GM23338 (cell line): ENCODE measurements around the gene ST8SIA1. TPM values are rescaled to one million over a fixed set of nuclear protein-coding genes. Genes with fewer than 3 reads are reported as not detected.

Experiments
- ATAC-seq: fragments of 200-7000 bp; cut with Tn5 transposase; 3 replicates; pipeline ENCODE4 v1.9.1; 2020
- DNase-seq: peaks from one replicate; pipeline ENCODE4 v3.0.0-alpha.2; 2015; ENCODE audit warnings: low spot score
- H2AFZ ChIP-seq: fragments of 200-600 bp; sonication (generic); 2 replicates; pipeline ENCODE4 v1.8.0; 2016; ENCODE audit warnings: antibody characterized with exemption, mild to moderate bottlenecking, moderate library complexity
- H3F3A ChIP-seq: fragments of 200-600 bp; sonication (generic); replicated peaks from 2 replicates; pipeline ENCODE4 v1.8.0; 2017; ENCODE audit warnings: antibody characterized with exemption, mixed run types, low read depth
- H3K27ac ChIP-seq: fragments of 200-600 bp; sonication (generic); 2 replicates; pipeline ENCODE4 v1.6.1; 2016; ENCODE audit warnings: low read depth
- H3K27me3 ChIP-seq: fragments of 200-600 bp; sonication (generic); 2 replicates; pipeline ENCODE4 v1.8.0; 2016; ENCODE audit warnings: mild to moderate bottlenecking, mixed run types, moderate library complexity; ENCODE audit not compliant: insufficient read depth
- H3K36me3 ChIP-seq: fragments of 200-600 bp; sonication (generic); 2 replicates; pipeline ENCODE4 v1.8.0; 2016; ENCODE audit warnings: mild to moderate bottlenecking; ENCODE audit not compliant: insufficient read depth
- H3K4me1 ChIP-seq: fragments of 200-600 bp; sonication (generic); 2 replicates; pipeline ENCODE4 v1.8.0; 2016; ENCODE audit warnings: mild to moderate bottlenecking, moderate library complexity; ENCODE audit not compliant: insufficient read depth
- H3K4me2 ChIP-seq: fragments of 200-600 bp; sonication (generic); 2 replicates; pipeline ENCODE4 v1.7.1; 2017; ENCODE audit warnings: mixed run types
- H3K4me3 ChIP-seq: fragments of 200-600 bp; sonication (generic); 2 replicates; pipeline ENCODE4 v1.6.1; 2016; ENCODE audit warnings: mixed run types
- H3K79me2 ChIP-seq: fragments of 200-600 bp; sonication (generic); replicated peaks from 2 replicates; pipeline ENCODE4 v1.8.0; 2017; ENCODE audit warnings: mild to moderate bottlenecking; ENCODE audit not compliant: insufficient read depth
- H3K9me2 ChIP-seq: fragments of 200-600 bp; sonication (generic); 2 replicates; pipeline ENCODE4 v1.8.0; 2017; ENCODE audit not compliant: insufficient read depth
- H4K20me1 ChIP-seq: fragments of 200-600 bp; sonication (generic); replicated peaks from 2 replicates; pipeline ENCODE4 v1.8.0; 2017; ENCODE audit warnings: mild to moderate bottlenecking; ENCODE audit not compliant: insufficient read depth
- H3K27ac Mint-ChIP-seq: 2 replicates; pipeline ENCODE4 v1.8.0; 2020; ENCODE audit warnings: inconsistent platforms, mild to moderate bottlenecking, moderate library complexity, mixed read lengths
- H3K27me3 Mint-ChIP-seq: 3 replicates; pipeline ENCODE4 v1.8.0; 2022; ENCODE audit warnings: low read depth, mild to moderate bottlenecking, moderate library complexity, mixed read lengths, inconsistent platforms; ENCODE audit not compliant: insufficient read depth, poor library complexity
- H3K36me3 Mint-ChIP-seq: 3 replicates; pipeline ENCODE4 v1.8.0; 2021; ENCODE audit warnings: low read depth, mild to moderate bottlenecking, inconsistent platforms, moderate library complexity, mixed read lengths
- H3K4me1 Mint-ChIP-seq: 3 replicates; pipeline ENCODE4 v1.8.0; 2020; ENCODE audit warnings: mild to moderate bottlenecking, inconsistent platforms, mixed read lengths
- H3K4me3 Mint-ChIP-seq: 3 replicates; pipeline ENCODE4 v1.8.0; 2021; ENCODE audit warnings: moderate library complexity, mild to moderate bottlenecking, inconsistent platforms, mixed read lengths
- H3K9me3 Mint-ChIP-seq: 3 replicates; pipeline ENCODE4 v1.8.0; 2020; ENCODE audit warnings: moderate library complexity, mild to moderate bottlenecking, inconsistent platforms, mixed read lengths
- CREB1 ChIP-seq: fragments of 250-450 bp; sonication (Bioruptor Pico); IDR thresholded peaks from 2 replicates; pipeline ENCODE4 v1.5.0; 2020; ENCODE audit warnings: low read depth, mild to moderate bottlenecking, moderate library complexity
- CTCF ChIP-seq, 2 experiments: fragments of 200-600 bp in 1 of 2; sonication (generic) in 1 of 2; conservative IDR thresholded peaks; 2 replicates each; pipeline versions ENCODE4 v1.5.1 to v1.6.1; 2016 to 2017; ENCODE audit warnings: antibody characterized with exemption in 2 of 2, low read depth in 2 of 2, mild to moderate bottlenecking in 2 of 2, moderate library complexity in 1 of 2
- ETS1 ChIP-seq: IDR thresholded peaks from 2 replicates; pipeline ENCODE4 v1.6.1; 2016; ENCODE audit warnings: antibody characterized with exemption
- EZH2 ChIP-seq: fragments of 200-600 bp; sonication (generic); IDR thresholded peaks from one replicate; pipeline ENCODE4 v1.8.0; 2017; ENCODE audit warnings: antibody characterized with exemption, mild to moderate bottlenecking, low read depth; ENCODE audit not compliant: unreplicated experiment
- EZH2phosphoT487 ChIP-seq: fragments of 200-600 bp; sonication (generic); IDR thresholded peaks from one replicate; pipeline ENCODE4 v1.8.1; 2018; ENCODE audit warnings: antibody characterized with exemption; ENCODE audit not compliant: unreplicated experiment
- JUNB ChIP-seq: IDR thresholded peaks from one replicate; pipeline ENCODE4 v1.6.1; 2016; ENCODE audit warnings: antibody characterized with exemption; ENCODE audit not compliant: unreplicated experiment
- NANOG ChIP-seq: IDR thresholded peaks from 2 replicates; pipeline ENCODE4 v1.6.1; 2016; ENCODE audit warnings: antibody characterized with exemption, borderline replicate concordance
- POLR2AphosphoS5 ChIP-seq: IDR thresholded peaks from 2 replicates; pipeline ENCODE4 v1.6.1; 2016; ENCODE audit warnings: antibody characterized with exemption, low read depth
- REST ChIP-seq: IDR thresholded peaks from one replicate; pipeline ENCODE4 v1.6.1; 2018; ENCODE audit warnings: antibody characterized with exemption; ENCODE audit not compliant: unreplicated experiment
- ZNF114 ChIP-seq: fragments of 250-450 bp; sonication (Bioruptor Pico); IDR thresholded peaks from 2 replicates; pipeline ENCODE4 v1.5.0; 2020; ENCODE audit warnings: mild to moderate bottlenecking, moderate library complexity
- ZNF331 ChIP-seq: fragments of 250-450 bp; sonication (Bioruptor Pico); IDR thresholded peaks from 2 replicates; pipeline ENCODE4 v1.5.0; 2020; ENCODE audit warnings: low read depth, mild to moderate bottlenecking, moderate library complexity
- ZNF462 ChIP-seq: fragments of 250-450 bp; sonication (Bioruptor Pico); IDR thresholded peaks from 2 replicates; pipeline ENCODE4 v1.5.0; 2020; ENCODE audit warnings: mild to moderate bottlenecking, moderate library complexity
- polyA plus RNA-seq: library from polyadenylated mRNA; unstranded; fragments of >200 nt; fragmentation: Nextera tagmentation; extraction: Ambion mirVana; gene quantifications from 2 replicates; pipeline ENCODE4 v1.2.1, GENCODE V29; 2016
- total RNA-seq: library from RNA; depleted of rRNA; stranded (reverse); fragments of >200 nt; shearing (Covaris generic); gene quantifications from 2 replicates; pipeline ENCODE4 v1.2.3, GENCODE V29; 2014

Gene ST8SIA1
- total and polyA plus RNA-seq, 2 experiments from 2014 or later: 2.5 to 5.1 TPM

GRCh38 chr12:22286569-22286968, 47.9 kb downstream of the ST8SIA1 start (continued):
- TF ChIP-seq ZNF462 (CRISPR knock-in tag) (no peak), JUNB (no peak), CREB1 (CRISPR knock-in tag) (no peak)

- H3K4me3 Mint-ChIP-seq: no peak overlapping the region
- H3K4me2 ChIP-seq: no peak overlapping the region
- no peak overlapping the region for H2AFZ ChIP-seq
- no peaks in the 10 kb centered on the region for H3K36me3 ChIP-seq
- DNase-seq: no peak
- no peak for ATAC-seq
- no peaks in the 10 kb centered on the region for H3K27me3 Mint-ChIP-seq
- H3K9me2 ChIP-seq: no peaks in the 10 kb centered on the region
- no peak overlapping the region for H3K27ac Mint-ChIP-seq
- H3K27ac ChIP-seq: no peak overlapping the region
- no peaks in the 10 kb centered on the region for H4K20me1 ChIP-seq
- TF ChIP-seq REST: no peak
- TF ChIP-seq EZH2: no peak
- TF ChIP-seq EZH2phosphoT487: no peak
- TF ChIP-seq CREB1 (CRISPR knock-in tag): no peak
- TF ChIP-seq ZNF331 (CRISPR knock-in tag): no peak
- no peak for TF ChIP-seq ZNF114 (CRISPR knock-in tag)
- TF ChIP-seq CTCF (conservative IDR thresholded peaks at IDR 0.05; ENCODE audit: low read depth in 2 of 2): no peak
- TF ChIP-seq NANOG: no peak
- no peak for TF ChIP-seq POLR2AphosphoS5
- TF ChIP-seq ETS1: no peak
- H3K4me3 ChIP-seq: no peak overlapping the region
- no peaks in the 10 kb centered on the region for H3K9me3 Mint-ChIP-seq
- no peaks in the 10 kb centered on the region for H3K27me3 ChIP-seq
- peaks cover 16% of the 10 kb centered on the region for H3K4me1 Mint-ChIP-seq
- H3F3A ChIP-seq: no peaks in the 10 kb centered on the region
- H3K36me3 Mint-ChIP-seq: no peaks in the 10 kb centered on the region
- H3K4me1 ChIP-seq: 0 out of 2 replicates have a peak, but pooled peaks cover 7% of the 10 kb centered on the region
- H3K79me2 ChIP-seq: no peaks in the 10 kb centered on the region
Measured at GRCh38 chr12:22285846-22286245, 48.7 kb downstream of the ST8SIA1 start.
